HL-60/S4 treated with retinoic acid at 250 ng/mL for 4 days and 3 days (cell line): Measurements from ENCODE around the gene USP6NL.
"Not testable (repeated sequence)": the region's sequence is repeated elsewhere in the genome, so short reads cannot be mapped to it uniquely, and the experiment has no call there.

Source experiments
- in situ Hi-C: fragments of 300-500 bp; cut with MboI; formaldehyde crosslinking; loops from 2 replicates; pipeline ENCODE4 v1.7.0; 2022; ENCODE audit warnings: low sequenced_read_pairs

Gene USP6NL

DNA sequence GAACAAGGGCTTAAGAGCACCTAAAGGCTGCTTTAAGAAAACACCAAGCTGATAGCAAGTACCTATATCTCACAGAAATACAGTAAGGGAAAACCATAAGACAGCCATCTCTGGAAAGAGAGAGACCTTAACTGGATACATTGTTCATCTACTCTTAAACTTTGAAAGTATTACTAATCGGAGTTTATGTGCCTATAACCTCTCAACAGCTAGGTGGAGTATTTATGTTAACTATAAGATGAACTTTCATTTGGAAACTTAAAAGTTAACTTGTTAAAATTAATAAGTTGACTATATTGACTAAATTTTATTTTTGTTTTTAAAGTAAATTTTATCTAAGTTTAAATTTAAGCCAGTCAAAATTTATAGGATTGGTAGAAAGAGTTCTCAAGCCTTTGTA, 90.6 kb downstream of the USP6NL start:
- in situ Hi-C loops: no loop called here

DNA sequence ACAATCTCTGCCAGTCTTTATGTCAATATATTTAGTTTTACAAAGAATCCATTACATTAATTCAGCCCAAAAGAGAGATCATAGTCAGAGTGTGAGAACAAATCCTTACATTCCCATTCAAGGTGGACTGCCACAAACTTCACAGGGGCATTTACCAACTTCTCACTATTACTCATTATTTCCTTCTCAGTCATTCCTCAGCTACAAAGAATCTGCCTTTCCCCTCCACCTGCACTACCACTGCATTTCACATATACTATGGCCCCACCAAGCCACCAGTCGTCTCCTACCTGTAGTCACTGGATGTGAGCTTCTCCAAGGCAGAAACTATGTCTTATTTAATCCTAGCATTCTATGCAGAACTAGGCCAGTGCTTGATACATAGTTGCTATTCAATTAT, 94.3 kb downstream of the USP6NL start:
- in situ Hi-C loops: loop anchor here (10.0 kb wide), 2 partner anchors 208 to 238 kb away; no protein-coding TSS in a partner anchor

DNA sequence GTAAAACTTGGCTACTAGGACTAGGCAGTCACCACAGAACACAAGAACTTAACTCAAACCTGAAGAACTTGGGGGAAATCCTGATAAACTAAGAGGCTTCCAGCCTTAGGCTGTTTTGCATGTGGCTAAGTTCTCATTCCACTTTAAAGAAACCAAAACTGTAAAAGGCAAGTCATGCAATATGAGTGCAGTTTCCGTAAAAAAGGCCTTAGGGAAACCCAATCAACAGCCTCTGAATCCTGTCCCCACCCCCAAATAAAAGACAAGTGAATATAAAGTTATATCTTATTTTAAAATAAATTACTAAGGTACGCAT, 95.1 kb downstream of the USP6NL start:
- in situ Hi-C loops: loop anchor here (10.0 kb wide), 2 partner anchors 208 to 238 kb away; no protein-coding TSS in a partner anchor

DNA sequence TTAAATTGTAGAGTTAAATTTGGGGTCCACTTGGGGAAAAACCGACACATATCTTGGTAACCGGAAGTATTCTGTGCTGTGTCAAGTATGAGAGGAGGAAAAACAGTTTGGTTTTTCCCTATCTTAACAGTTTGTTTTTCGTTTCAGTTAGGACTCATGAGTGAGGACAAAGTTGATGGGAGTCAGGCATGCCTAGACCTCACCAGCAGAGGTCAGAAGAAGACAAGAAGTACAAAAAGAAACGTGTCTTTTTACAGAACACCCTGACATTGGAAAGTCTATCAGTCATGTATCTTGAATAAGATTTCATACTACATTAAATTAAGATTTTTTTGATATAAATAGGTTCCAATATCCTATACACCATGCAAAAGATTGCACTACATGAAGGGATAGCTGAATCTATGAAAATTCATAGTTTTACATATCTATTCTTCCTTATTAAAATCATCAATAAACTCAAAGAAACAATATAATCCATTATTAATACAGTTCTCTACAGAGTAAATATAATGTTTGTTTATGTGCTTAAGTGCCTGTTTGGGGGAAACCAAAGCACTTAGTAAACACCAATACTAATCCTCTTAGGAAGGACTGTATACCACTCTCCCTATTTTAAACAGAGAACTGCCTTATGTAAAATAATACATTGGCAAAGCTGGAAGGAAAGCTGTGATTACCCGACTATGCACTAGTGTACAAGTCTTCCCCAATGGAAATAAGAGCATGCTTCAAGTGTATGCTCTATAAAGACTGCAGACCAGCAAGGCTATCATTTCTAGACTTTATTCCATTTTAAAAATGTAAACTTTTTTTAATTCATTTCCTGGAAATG, 95.6 kb downstream of the USP6NL start:
- in situ Hi-C loops: loop anchor here (10.0 kb wide), 2 partner anchors 209 to 239 kb away; no protein-coding TSS in a partner anchor

DNA sequence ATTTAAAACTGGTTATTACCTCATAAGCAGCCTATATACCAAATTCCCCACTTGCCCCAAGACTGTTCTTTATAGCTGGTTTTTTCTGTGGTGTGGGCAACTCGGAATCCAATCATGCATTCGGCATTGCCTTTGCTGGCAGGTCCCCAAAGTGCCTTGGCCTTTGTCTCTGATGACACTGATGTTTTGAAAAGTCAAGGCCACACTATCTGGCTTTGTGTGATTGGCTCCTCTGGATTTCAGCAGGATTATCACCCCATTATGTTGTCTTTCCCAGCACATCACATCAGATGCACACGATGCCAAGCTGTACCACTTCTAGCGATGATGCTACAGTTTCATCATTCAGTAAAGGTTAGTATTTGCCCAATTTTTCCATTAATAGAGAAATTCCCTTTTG, 97.7 kb downstream of the USP6NL start:
- in situ Hi-C loops: loop anchor here (10.0 kb wide), 2 partner anchors 211 to 241 kb away; no protein-coding TSS in a partner anchor

DNA sequence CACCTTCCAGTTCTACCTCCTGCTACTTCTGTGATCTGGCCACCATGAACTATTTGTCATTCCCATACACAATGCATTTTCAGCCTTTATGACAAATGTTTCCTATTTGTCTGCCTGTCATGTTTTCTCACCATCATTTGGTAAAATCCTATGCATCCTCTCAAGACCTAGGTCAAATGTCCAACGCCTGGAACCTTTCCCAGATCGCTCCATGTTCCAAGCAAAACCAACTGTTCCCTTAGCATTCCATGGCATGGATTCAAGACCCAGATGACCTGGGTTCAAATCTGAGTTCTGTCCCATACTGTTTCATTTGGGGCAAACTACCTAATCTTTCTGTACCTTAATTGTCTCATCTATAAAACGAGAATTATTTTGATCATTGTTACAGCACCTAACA, 98.9 kb downstream of the USP6NL start:
- in situ Hi-C loops: loop anchor here (10.0 kb wide), 2 partner anchors 212 to 242 kb away; no protein-coding TSS in a partner anchor

DNA sequence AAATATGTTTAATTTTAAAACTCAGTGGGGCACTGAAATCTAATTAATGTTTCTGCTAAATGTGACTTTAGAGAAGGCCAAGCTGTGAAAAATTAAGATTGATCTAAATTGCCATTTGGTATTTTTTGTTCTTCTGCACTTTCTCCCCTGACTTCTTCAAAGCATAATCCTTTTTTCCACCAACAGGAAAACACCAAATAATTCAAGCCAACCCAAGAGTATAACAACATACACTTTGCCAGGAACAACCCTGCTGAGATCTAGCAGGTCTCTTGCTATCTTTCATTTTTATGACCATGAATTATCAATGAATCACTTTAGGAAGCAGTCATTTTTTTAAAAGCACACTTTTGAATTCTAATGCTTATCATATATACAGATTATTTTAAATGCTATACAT, 100.1 kb downstream of the USP6NL start:
- in situ Hi-C loops: loop anchor here (10.0 kb wide), 2 partner anchors 213 to 243 kb away; no protein-coding TSS in a partner anchor

DNA sequence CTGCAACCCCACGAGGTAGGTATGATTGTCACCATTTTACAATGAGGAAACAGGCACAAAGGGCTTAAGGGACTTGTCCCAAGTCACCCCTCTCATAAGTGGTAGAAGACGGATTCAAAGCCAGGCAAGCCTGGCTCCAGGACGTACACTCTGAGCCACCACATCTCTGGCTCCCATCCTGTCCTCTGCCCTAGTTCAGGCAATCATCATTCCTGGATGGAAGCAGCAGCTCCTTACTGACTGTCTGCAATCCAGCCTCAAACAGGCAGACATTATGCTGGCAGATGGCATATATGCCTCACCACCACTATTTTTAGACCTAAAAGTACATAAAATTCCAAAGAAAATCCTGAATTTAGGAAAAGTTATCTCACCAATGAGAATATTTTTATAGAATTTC, 100.7 kb downstream of the USP6NL start:
- in situ Hi-C loops: loop anchor here (10.0 kb wide), 2 partner anchors 214 to 244 kb away; no protein-coding TSS in a partner anchor

DNA sequence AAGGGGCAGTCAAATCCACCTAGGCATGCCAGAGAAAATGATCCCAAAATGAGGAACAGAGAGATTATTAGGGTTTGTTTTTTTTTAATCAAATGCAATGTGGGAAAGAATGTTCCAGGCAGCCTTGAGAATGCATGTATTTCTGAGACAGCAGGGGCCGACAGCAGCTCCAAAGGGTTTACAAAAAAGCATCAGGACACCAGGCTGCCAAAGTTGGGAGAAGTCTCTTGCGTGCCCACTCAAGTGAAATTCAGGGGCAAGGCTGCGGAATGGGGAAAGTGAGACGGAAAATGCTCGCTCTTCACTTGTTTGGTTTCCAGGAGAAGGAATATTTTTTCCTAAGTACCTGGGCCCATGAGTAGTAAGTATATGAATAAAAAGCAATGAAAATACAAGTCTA, 101.2 kb downstream of the USP6NL start:
- in situ Hi-C loops: loop anchor here (10.0 kb wide), 2 partner anchors 215 to 245 kb away; no protein-coding TSS in a partner anchor

DNA sequence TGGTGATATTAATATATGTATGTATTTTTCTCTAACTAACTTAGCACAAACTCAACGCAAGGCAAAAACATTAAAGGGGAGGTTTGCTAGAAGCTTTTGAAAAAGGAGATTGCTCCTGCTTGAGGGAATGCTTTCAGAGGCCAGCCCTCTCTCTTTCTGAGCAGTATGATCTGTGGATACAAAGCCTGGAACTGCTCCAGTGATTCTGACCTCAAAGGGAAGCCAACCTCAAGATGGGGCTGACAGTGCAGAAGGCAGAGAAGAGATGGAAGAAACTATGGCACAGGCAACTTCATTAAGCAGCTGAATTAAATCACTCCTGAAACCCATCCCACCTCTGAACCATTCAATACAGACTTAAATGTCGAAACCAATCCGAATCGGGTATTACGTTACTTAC, 102.4 kb downstream of the USP6NL start:
- in situ Hi-C loops: no loop called here

DNA sequence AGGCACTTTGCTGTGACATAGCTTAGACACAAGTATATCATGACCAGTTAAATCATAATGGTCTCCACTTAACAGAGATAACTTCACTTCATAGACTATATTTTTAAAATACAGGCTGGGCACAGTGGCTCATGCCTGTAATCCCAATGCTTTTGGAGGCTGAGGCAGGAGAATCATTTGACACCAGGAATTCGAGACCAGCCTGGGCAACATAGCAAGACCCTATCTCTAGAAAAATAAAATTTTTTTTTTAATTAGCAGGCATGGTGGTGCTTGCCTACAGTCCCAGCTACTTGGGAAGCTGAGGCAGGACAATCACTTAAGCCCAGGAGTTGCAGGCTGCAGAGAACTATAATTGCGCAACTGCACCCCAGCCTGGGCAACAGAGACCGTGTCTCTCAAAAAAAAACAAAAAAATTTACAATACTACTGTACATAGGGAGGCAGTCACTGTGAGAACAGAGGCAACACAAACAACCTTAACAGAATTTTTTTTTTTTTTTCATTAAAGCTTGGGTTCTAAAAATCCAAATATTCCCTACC, 105.1 kb downstream of the USP6NL start:
- in situ Hi-C loops: no loop called here

DNA sequence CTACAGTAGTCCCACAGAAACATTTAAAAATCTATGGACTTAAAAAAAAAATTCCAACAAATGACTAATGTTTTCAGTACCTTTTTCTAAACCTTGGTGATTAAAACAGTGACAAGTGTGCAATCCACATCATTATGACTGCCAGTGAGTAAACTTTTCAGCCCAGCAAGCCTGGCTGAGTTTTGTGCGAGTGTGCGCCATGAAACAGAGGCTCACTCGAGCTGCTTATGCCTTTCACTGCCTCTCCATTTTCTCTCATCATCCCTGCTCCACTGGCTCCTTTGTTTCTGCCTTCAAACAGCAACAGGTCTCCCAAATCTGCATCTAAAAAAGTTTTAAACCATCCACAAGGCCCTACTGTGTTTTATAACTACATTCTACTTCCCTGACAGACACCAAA, 105.8 kb downstream of the USP6NL start:
- in situ Hi-C loops: no loop called here

DNA sequence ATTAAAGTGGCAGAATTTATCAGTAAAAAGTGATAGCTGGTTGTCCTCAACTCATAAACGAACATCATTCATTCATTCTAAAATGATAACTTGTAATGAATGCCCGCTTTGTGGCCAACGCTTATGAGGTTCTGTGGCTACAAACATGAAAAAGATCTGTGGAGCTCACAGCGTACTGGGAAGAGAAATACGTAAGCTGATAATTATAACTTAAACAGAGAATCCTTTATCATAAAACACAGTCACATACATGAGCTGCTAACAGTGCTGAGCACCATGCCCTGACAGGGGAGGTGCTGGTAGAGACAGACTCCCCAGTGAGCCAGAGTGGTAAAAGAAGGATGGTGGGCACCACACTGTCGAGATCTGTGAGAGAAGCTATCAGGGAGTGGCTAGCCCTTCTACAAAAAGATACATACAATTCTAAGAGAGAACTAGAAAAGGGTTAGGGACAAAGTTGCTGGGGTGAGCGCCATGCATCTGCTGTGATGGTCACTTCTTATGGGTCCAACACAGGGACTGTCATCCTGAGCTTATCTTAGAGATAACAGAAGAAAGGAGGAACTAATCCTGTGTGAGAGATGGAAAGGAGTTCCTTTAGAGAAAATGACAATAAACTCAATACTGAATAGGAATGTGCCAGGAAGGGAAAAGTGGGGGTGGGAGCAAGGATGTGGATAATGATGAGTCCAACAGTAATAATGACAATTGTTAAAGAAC, 106.7 kb downstream of the USP6NL start:
- in situ Hi-C loops: no loop called here

DNA sequence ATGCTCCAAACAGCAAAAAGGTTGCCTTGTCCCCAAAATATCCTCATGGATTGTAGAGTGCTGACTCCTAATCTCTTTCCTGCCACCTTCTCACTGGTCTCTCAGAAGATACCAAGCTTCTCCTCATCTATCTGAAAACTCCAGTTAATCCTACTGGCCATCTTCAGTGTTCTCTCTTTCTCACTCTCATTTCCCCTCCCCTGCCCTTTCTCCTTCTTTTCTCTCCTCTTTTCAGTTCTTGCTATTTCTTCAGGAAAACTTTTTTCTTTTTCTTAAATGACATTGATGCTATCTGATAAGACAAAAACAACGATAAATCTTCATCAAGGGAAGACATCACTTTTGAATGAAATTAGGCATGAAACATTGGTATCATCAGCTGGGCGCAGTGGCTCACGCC, 109.8 kb downstream of the USP6NL start:
- in situ Hi-C loops: no loop called here

DNA sequence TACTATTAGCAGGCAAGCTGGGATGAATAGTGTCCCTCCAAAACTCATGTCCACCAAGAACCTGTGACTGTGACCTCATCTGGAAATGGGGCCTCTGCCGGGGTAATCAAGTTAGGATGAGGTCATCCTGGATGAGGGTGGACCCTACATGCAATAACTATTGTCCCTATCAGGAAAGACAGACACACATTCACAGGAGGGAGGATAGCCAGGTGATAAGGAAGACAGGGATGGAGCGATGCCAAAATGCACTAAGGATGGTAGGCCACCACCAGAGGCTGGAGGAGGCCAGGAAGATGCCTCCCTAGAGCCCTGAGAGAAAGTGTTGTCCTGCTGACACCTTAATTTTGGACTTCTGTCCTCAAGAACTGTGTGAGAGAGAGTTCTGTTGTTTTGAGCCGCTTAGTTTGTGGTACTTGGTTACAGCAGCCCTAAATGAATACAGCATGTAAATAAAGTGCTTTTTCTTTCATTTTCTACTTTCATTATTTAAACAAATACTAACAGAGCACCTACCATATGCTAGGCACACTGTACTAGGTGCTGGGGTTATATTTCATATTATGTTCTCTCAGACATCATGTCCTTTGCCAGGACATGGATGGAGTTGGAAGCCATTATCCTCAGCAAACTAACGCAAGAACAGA, 111.9 kb downstream of the USP6NL start:
- in situ Hi-C loops: no loop called here

DNA sequence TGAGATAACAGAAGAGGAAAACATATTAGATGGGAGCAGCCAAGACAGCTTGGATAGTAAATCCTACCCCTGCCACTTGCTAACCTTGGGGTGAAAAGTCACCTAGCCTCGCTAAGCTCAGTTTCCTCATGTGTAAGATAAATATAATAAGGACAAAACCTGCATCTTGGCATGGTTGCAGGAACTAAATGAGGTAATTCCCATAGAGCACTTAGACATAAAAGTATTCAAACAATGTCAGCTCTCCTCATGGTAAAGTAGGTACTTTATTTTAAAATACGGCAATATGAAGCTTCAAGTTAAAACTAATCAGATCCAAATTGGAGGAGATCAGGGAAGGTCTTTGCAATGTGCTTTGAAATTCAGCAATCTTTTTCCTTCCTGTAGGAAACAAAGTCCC, 113.1 kb downstream of the USP6NL start:
- in situ Hi-C loops: no loop called here

DNA sequence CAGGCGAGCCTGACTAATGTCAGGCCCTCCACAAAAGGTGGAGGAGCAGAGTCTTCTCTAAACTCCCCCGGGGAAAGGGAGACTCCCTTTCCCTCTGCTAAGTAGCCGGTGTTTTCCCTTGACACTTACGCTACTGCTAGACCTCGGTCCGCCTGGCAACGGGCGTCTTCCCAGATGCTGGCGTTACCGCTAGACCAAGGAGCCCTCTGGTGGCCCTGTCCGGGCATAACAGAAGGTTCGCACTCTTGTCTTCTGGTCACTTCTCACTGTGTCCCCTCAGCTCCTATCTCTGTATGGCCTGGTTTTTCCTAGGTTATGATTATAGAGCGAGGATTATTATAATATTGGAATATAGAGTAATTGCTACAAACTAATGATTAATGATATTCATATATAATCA, 116.5 kb downstream of the USP6NL start:
- in situ Hi-C loops: not testable (repeated sequence)

DNA sequence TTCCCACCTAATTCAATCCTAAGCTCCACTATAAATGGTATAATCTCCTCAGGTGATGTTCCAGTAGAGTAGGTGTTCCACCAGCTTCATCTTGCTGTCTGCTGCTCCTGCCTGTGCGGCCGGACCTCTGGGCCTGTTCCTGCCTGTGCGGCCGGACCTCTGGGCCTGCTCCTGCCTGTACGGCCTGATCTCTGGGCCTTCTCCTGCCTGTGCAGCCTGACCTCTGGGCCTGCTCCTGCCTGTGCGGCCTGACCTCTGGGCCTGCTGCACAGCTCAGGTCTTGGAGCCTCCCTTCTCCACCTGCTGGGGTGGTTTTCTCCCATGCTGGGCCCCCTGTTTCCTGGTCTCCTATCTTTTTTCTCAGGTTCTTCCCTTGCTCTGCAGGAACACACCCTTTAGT, 117.8 kb downstream of the USP6NL start:
- in situ Hi-C loops: no loop called here

DNA sequence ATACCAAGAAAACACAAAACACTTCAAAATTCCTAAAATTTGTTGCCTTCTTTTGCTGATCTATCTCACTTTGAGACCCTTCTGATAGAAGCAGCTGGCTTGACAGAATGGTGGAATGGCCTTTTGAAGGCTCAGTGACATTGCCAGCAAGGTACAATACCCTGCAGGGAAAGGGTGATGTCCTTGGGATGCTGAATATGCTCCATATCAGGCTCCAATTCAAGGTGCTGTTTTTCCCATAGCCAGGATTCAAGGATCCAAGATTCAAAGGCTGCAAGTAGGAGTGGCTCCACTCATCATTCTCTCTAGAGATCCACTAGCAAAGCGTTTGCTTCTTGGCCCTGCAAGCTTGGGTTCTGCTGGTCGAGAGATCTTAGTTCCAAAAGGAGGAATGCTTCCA, 120.4 kb downstream of the USP6NL start:
- in situ Hi-C loops: no loop called here

DNA sequence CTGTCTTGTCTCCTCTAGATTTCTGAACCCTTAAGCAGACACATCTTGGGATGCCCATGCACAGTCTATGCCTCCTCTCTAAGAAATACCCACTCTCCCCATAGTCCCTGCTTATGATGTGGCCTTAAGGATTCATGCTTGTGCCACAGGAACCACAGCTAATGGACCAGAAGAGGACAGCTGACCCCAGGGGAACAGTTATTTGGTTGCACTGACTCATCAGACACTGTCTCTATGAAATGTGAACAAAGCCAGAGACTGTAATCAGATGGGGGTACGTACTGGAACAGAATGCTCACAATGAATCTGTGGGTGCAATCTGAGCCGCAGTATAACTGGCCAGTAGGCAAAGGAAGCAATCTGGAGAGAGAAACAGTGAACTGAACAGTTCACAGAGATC, 121.9 kb downstream of the USP6NL start:
- in situ Hi-C loops: no loop called here

DNA sequence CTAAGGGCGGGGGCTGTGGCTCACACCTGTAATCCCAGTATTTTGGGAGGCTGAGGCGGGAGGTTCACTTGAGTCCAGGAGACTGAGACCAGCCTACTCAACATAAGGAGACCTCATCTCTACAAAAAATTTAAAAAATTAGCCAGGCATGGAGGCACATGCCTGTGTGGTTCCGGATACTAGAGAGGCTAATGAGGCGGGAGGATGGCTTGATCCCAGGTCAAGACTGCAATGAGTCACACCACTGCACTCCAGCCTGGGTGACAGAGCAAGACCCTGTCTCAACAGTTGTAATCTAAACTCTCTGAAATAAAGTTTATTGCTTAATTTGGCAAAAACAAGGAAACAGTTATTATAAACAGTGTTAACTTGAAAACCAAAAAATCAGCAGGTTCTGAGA, 123.3 kb downstream of the USP6NL start:
- in situ Hi-C loops: no loop called here
